SK-N-MC (cell line): ENCODE results near the gene DGKZ.

Experiments
- EZH2 ChIP-seq: fragments of 200-600 bp; sonication (generic); IDR thresholded peaks from one replicate; pipeline ENCODE4 v1.6.1; 2017; ENCODE audit warnings: antibody characterized with exemption
- POLR2AphosphoS5 ChIP-seq: IDR thresholded peaks from 2 replicates; pipeline ENCODE4 v1.6.1; 2012; ENCODE audit warnings: mild to moderate bottlenecking, low read depth, low read length, borderline replicate concordance

- TF ChIP-seq POLR2AphosphoS5 (no peak), EZH2 (no peak)
Measured at GRCh38 chr11:46393231-46393616, 46.0 kb downstream of the DGKZ start.
